SK-N-SH treated with all-trans-retinoic acid at 6 μM for 48 hours (cell line): ENCODE data around the gene PTCH1.

ENCODE experiments used
- GLIS3 ChIP-seq: fragments of 250-450 bp; sonication (Bioruptor Pico); IDR thresholded peaks from 2 replicates; pipeline ENCODE4 v1.5.0; 2020; ENCODE audit warnings: mild to moderate bottlenecking, moderate library complexity
- ISL1 ChIP-seq: fragments of 250-450 bp; sonication (Bioruptor Pico); IDR thresholded peaks from 2 replicates; pipeline ENCODE4 v2.1.2; 2022; ENCODE audit warnings: mild to moderate bottlenecking, moderate library complexity

- no peak for TF ChIP-seq GLIS3 (CRISPR knock-in tag)
- TF ChIP-seq ISL1 = no peak
Measured at GRCh38 chr9:95406121-95406520, 110.7 kb downstream of the PTCH1 start.
